Neutrophil (primary cell): ENCODE data around the gene RAPGEF2.
A peak's percentile ranks its signal among the peaks of the same experiment; 100 is the strongest.

Experiments used
- H3K27ac ChIP-seq: fragments of 200-600 bp; sonication (generic); 2 replicates; pipeline ENCODE4 v1.5.1; 2016; ENCODE audit warnings: mild to moderate bottlenecking, moderate library complexity
- H3K27me3 ChIP-seq: fragments of 200-600 bp; sonication (generic); 2 replicates; pipeline ENCODE4 v1.6.0; 2016; ENCODE audit warnings: mild to moderate bottlenecking
- H3K36me3 ChIP-seq: fragments of 200-600 bp; sonication (generic); 2 replicates; pipeline ENCODE4 v1.5.1; 2017
- H3K4me1 ChIP-seq, 2 experiments: fragments of 200-600 bp in 1 of 2; sonication (generic) in 1 of 2; 1 replicate in 1 of 2; 2 replicates in 1 of 2; pipeline versions ENCODE4 v1.5.1 to v1.6.1; 2013 to 2016; ENCODE audit warnings: low read depth in 1 of 2, low read length in 1 of 2, mild to moderate bottlenecking in 1 of 2, moderate library complexity in 1 of 2; ENCODE audit not compliant: control insufficient read depth in 1 of 2, insufficient read depth in 1 of 2
- H3K4me3 ChIP-seq, 2 experiments: fragments of 200-600 bp in 1 of 2; sonication (generic) in 1 of 2; 1 replicate in 1 of 2; 2 replicates in 1 of 2; pipeline ENCODE4 v1.5.1; 2013 to 2016; ENCODE audit warnings: low read depth in 1 of 2, low read length in 1 of 2, mild to moderate bottlenecking in 1 of 2, moderate library complexity in 1 of 2
- H3K9me3 ChIP-seq: fragments of 200-600 bp; sonication (generic); 2 replicates; pipeline ENCODE4 v1.5.1; 2016
- TF ChIP-seq, protein P1 (sequence below): fragments of 200-600 bp; sonication (generic); IDR thresholded peaks from 2 replicates; pipeline ENCODE4 v1.5.1; 2016; ENCODE audit warnings: antibody characterized with exemption

The RAPGEF2 gene

DNA sequence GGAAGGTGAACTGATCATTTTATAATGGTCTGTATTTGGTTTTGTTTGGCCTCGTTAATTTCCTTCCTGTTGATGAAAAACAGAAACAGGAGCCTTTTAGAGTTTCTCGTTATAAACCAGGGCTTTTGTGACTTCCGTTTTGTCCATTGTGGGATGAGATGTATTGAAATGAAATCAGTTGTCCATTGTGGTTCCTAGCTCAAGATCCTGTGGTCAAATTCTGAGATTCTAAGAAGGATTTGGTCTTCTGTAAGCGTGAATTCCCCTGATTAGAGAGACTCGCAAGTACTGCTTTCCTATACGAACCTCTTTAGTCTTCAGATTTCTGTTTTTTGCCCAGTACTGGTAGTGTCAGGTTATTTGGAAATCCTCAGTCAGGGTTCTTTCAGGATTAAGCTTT lies 101.7 kb downstream of the RAPGEF2 start:
- H3K27ac ChIP-seq: peak overlapping the region; percentile 17
- peaks cover 0 to 8% of the 10 kb centered on the region in 2 experiments for H3K4me1 ChIP-seq
- H3K4me3 ChIP-seq: no peak overlapping the region
- H3K27me3 ChIP-seq: no peaks in the 10 kb centered on the region
- TF ChIP-seq, protein P1, sequence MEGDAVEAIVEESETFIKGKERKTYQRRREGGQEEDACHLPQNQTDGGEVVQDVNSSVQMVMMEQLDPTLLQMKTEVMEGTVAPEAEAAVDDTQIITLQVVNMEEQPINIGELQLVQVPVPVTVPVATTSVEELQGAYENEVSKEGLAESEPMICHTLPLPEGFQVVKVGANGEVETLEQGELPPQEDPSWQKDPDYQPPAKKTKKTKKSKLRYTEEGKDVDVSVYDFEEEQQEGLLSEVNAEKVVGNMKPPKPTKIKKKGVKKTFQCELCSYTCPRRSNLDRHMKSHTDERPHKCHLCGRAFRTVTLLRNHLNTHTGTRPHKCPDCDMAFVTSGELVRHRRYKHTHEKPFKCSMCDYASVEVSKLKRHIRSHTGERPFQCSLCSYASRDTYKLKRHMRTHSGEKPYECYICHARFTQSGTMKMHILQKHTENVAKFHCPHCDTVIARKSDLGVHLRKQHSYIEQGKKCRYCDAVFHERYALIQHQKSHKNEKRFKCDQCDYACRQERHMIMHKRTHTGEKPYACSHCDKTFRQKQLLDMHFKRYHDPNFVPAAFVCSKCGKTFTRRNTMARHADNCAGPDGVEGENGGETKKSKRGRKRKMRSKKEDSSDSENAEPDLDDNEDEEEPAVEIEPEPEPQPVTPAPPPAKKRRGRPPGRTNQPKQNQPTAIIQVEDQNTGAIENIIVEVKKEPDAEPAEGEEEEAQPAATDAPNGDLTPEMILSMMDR: no peak
- H3K9me3 ChIP-seq: no peaks in the 10 kb centered on the region
- H3K36me3 ChIP-seq: no peaks in the 10 kb centered on the region

DNA sequence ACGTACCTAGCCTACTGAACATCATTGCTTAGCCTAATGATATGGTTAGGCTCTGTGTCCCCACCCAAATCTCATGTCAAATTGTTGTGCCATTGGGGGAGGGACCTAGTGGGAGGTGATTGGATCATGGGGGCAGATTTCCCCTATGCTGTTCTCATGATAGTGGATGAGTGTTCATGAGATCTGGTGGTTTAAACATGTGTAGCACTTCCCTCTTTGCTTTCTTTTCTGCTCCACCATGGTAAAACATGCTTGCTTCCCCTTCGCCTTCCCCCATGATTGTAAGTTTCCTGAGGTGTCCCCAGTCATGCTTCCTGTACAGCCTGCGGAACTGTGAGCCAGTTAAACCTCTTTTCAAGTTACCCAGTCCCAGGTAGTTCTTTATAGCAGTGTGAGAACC lies 102.6 kb downstream of the RAPGEF2 start:
- Histone ChIP-seq H3K9me3 (no peaks in the 10 kb centered on the region), H3K36me3 (peaks cover under 1% of the 10 kb centered on the region), H3K27me3 (no peaks in the 10 kb centered on the region), H3K4me1 (peaks cover 0 to 8% of the 10 kb centered on the region in 2 experiments), H3K27ac (no peak overlapping the region), H3K4me3 (no peak overlapping the region)
- TF ChIP-seq, protein P1: no peak

DNA sequence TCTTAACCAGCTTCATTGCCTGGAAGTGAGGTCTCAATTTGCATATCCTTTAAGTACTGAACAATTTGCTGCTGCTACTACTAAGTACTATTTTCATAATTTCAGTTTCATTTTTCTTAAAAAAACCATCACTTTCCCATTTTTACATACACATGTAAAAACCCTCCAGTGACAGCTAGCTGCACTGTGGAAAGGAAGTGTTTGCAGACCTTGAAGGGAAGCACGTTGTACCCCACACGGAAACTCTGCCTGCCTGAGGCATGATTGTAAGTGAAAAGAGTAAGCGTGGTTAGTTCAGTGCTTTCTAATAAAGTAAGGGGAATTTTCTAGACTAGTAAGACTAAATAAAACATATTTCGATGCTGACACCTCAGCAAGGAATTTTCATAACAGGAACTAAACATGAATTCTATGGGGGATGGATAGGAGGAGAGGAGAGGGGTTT lies 103.6 kb downstream of the RAPGEF2 start:
- no peaks in the 10 kb centered on the region for H3K27me3 ChIP-seq
- H3K4me1 ChIP-seq: peaks cover 0 to 8% of the 10 kb centered on the region in 2 experiments
- peaks cover 7% of the 10 kb centered on the region for H3K36me3 ChIP-seq
- peak overlapping the region; percentile 10 for H3K27ac ChIP-seq
- no peaks in the 10 kb centered on the region for H3K9me3 ChIP-seq
- TF ChIP-seq, protein P1: no peak
- no peak overlapping the region for H3K4me3 ChIP-seq

DNA sequence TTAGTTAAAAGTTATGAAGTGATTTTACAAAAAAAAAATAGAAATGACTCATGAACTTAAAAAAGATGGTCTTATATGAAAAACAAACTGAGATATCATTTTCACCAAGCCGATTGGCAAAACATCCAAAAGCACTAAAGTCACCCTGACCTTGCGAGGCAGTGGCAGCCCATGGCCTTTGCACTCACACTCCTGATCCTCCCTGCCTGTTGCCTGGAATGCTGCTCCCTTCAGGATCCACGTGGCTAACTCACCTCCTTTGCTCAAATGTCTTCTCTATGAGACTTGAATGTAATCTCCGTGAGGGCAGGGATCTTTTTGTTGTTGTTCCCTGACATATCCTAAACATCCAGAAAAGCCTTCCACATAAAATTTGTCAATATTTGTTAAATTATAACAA lies 106.4 kb downstream of the RAPGEF2 start:
- no peak overlapping the region for H3K4me3 ChIP-seq
- peaks cover 0 to 8% of the 10 kb centered on the region in 2 experiments for H3K4me1 ChIP-seq
- TF ChIP-seq, protein P1: no peak
- H3K9me3 ChIP-seq: no peaks in the 10 kb centered on the region
- no peaks in the 10 kb centered on the region for H3K27me3 ChIP-seq
- H3K27ac ChIP-seq: no peak overlapping the region
- H3K36me3 ChIP-seq: peaks cover 7% of the 10 kb centered on the region

DNA sequence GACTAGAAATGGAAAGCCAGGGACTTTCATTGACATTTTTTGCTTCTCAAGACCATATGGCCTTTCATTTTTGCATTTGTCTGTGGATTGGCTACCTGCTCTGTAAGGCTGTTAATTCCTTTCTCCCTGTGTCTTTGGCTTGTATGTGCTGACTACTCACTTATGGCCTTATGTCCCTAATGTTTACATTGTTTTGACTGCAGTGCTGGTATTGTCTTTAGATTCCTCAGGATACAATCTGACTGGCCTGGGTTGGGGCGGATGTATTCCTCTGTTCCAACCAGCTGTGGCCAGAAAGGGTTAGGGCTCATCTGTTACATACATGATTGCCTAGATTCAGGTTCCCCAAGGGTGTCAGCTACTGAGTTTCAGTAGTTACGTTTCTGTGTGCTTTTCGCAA lies 108.1 kb downstream of the RAPGEF2 start:
- Histone ChIP-seq H3K9me3 (no peaks in the 10 kb centered on the region), H3K4me3 (no peak overlapping the region), H3K4me1 (no peaks in the 10 kb centered on the region), H3K27me3 (no peaks in the 10 kb centered on the region), H3K36me3 (peaks cover 7% of the 10 kb centered on the region), H3K27ac (no peak overlapping the region)
- TF ChIP-seq, protein P1: no peak
